ENCODE data around the gene CCDC188. TPM values are rescaled to one million over a fixed set of nuclear protein-coding genes. Genes with fewer than 3 reads are reported as not detected.

The CCDC188 gene
- total and polyA plus RNA-seq, 2 donors (not counting 1 experiment from before 2014, with no cell fraction given): 0.33 to 0.59 TPM

DNA sequence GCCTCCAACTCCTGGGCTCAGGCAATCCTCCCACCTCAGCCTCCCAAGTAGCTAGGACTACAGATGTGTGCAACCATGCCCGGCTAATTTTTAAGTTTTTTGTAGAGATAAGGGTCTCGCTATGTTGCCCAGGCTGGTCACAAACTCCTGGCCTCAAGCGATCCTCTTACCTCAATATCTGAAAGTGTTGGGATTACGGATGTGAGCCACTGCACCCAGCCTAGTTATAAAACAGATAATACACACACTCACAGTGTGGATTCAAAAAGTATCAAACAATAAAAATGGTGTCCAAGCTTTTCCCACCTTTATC is 377 bp upstream of the CCDC188 start:
- no peaks in the 10 kb centered on the region for H3K27me3 ChIP-seq (ENCODE audit: control insufficient read depth, insufficient read depth, low read length)
- no peaks in the 10 kb centered on the region for H3K4me1 ChIP-seq (ENCODE audit: control insufficient read depth, extremely low read depth, insufficient read depth, low read length)
- H3K9ac ChIP-seq (ENCODE audit: insufficient read depth, low read length): no peak overlapping the region
- H3K4me2 ChIP-seq (ENCODE audit: extremely low read depth, insufficient read depth, low read length): no peak overlapping the region
- H4K20me1 ChIP-seq (ENCODE audit: control insufficient read depth, extremely low read depth, insufficient read depth, low read length): no peaks in the 10 kb centered on the region
- DNase-seq (ENCODE audit: low read depth in 2 of 2): no peak
- TF ChIP-seq, protein P1, sequence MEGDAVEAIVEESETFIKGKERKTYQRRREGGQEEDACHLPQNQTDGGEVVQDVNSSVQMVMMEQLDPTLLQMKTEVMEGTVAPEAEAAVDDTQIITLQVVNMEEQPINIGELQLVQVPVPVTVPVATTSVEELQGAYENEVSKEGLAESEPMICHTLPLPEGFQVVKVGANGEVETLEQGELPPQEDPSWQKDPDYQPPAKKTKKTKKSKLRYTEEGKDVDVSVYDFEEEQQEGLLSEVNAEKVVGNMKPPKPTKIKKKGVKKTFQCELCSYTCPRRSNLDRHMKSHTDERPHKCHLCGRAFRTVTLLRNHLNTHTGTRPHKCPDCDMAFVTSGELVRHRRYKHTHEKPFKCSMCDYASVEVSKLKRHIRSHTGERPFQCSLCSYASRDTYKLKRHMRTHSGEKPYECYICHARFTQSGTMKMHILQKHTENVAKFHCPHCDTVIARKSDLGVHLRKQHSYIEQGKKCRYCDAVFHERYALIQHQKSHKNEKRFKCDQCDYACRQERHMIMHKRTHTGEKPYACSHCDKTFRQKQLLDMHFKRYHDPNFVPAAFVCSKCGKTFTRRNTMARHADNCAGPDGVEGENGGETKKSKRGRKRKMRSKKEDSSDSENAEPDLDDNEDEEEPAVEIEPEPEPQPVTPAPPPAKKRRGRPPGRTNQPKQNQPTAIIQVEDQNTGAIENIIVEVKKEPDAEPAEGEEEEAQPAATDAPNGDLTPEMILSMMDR (conservative IDR thresholded peaks at IDR 0.05 in 1 of 2, IDR thresholded peaks at IDR 0.05 in 1 of 2; ENCODE audit: low read depth in 1 of 2, low read length in 2 of 2): no peak
- TF ChIP-seq EZH2 (IDR thresholded peaks at IDR 0.05; ENCODE audit: low read length, missing control alignments): no peak
- no peaks in the 10 kb centered on the region for H3K36me3 ChIP-seq (ENCODE audit: control insufficient read depth, insufficient read depth, low read length)
- no peaks in the 10 kb centered on the region for H3K79me2 ChIP-seq (ENCODE audit: control insufficient read depth, insufficient read depth, low read length)
- no peaks in the 10 kb centered on the region for H3K9me3 ChIP-seq (ENCODE audit: control insufficient read depth, insufficient read depth, low read depth, low read length)
- no peak overlapping the region for H3K4me3 ChIP-seq (replicated peaks in 1 of 4; ENCODE audit: control extremely low read depth in 1 of 4, insufficient read depth in 1 of 4, low read depth in 3 of 4, low read length in 4 of 4)
- no peak overlapping the region for H2AFZ ChIP-seq (ENCODE audit: low read length)
- no peak overlapping the region for H3K27ac ChIP-seq (ENCODE audit: insufficient read depth, low read length)

DNA sequence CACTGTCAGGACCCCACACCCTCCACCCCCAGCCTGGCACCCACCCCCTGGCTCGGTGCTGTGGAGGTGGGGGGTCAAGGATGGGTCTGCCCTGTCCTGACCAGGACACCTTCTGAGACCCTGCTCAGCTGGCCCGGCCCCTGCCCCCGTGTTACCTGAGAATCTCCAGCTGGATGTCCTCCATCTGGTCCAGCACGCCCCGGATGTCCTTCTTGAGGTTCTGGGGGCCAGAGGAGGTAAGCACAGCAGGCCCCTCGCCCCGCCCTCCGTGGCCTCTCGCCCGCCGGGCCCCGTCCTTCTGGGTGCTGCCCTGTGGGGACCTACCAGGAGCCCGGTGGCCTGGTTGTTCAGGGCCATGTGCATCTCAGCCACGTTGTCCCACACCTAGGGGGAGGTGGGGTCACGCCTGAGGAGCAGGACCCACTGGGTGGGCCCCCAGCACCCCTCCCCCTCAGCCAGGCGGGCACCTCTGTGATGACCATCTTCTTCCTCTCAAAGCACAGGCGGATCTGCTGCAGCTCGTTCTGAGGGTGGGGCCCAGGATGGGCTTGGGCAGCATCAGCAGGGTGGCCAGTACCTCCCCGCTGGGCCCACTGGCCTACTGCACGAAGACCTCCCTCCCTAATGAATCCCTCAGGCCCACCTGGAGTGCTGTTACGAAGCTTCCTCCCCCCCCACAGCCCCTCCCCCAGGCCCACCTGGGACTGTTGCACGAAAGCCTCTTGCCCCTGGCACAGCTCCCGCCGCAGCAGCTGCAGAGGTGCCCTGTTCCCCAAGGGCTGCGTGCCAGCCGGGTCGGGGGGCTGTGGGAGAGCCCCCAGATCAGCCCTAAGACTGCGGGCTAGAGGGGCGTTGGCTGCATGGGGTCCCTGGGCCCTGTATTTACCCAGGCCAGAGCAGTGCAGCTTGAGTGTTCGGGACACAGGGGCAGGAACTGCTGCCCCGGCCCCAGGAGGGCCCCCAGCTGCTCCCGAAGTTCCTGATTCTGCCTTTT is 1.3 kb downstream of the CCDC188 start:
- Histone ChIP-seq H2AFZ (ENCODE audit: low read length) (no peak overlapping the region), H3K36me3 (ENCODE audit: control insufficient read depth, insufficient read depth, low read length) (peaks cover 3% of the 10 kb centered on the region)
- no peak for DNase-seq (ENCODE audit: low read depth in 2 of 2)

DNA sequence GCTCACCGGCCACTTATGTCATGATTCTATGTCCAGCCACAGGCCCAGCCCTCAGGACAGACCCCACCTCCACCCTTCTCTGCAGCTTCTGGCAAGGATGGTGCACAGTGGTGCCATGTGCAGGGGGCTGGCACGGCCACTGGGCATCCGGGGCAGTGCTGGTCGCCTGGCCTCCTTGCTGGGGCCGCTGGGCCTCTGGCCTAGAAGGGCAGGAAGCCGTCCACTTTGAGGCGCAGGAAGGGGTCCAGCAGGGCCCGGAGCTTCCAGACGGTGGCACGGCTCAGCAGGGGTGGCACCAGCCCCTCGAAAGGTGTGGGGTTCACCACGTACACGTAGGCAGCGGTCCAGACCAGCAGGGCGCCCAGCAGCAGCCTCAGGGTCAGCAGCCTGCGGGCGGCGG is 2.4 kb downstream of the CCDC188 start:
- DNase-seq (ENCODE audit: low read depth in 2 of 2): no peak
- Histone ChIP-seq H2AFZ (ENCODE audit: low read length) (no peak overlapping the region), H3K36me3 (ENCODE audit: control insufficient read depth, insufficient read depth, low read length) (peaks cover 7% of the 10 kb centered on the region), H3K4me2 (ENCODE audit: extremely low read depth, insufficient read depth, low read length) (no peak overlapping the region), H3K9me3 (ENCODE audit: control insufficient read depth, insufficient read depth, low read depth, low read length) (no peaks in the 10 kb centered on the region), H3K9ac (ENCODE audit: insufficient read depth, low read length) (no peak overlapping the region), H3K27me3 (ENCODE audit: control insufficient read depth, insufficient read depth, low read length) (no peaks in the 10 kb centered on the region), H3K4me3 (replicated peaks in 1 of 4; ENCODE audit: control extremely low read depth in 1 of 4, insufficient read depth in 1 of 4, low read depth in 3 of 4, low read length in 4 of 4) (no peak overlapping the region), H3K79me2 (ENCODE audit: control insufficient read depth, insufficient read depth, low read length) (no peaks in the 10 kb centered on the region), H3K4me1 (ENCODE audit: control insufficient read depth, extremely low read depth, insufficient read depth, low read length) (no peaks in the 10 kb centered on the region), H3K27ac (ENCODE audit: insufficient read depth, low read length) (no peak overlapping the region), H4K20me1 (ENCODE audit: control insufficient read depth, extremely low read depth, insufficient read depth, low read length) (no peaks in the 10 kb centered on the region)
- TF ChIP-seq, protein P1 (conservative IDR thresholded peaks at IDR 0.05 in 1 of 2, IDR thresholded peaks at IDR 0.05 in 1 of 2; ENCODE audit: low read depth in 1 of 2, low read length in 2 of 2): no peak
- TF ChIP-seq EZH2 (IDR thresholded peaks at IDR 0.05; ENCODE audit: low read length, missing control alignments): no peak

More for the DNA sequence above, 1.3 kb downstream of the CCDC188 start:
- no peaks in the 10 kb centered on the region for H3K9me3 ChIP-seq (ENCODE audit: control insufficient read depth, insufficient read depth, low read depth, low read length)
- no peak overlapping the region for H3K9ac ChIP-seq (ENCODE audit: insufficient read depth, low read length)
- H3K27ac ChIP-seq (ENCODE audit: insufficient read depth, low read length): no peak overlapping the region
- H3K4me3 ChIP-seq (replicated peaks in 1 of 4; ENCODE audit: control extremely low read depth in 1 of 4, insufficient read depth in 1 of 4, low read depth in 3 of 4, low read length in 4 of 4): no peak overlapping the region
- no peaks in the 10 kb centered on the region for H3K4me1 ChIP-seq (ENCODE audit: control insufficient read depth, extremely low read depth, insufficient read depth, low read length)
- H4K20me1 ChIP-seq (ENCODE audit: control insufficient read depth, extremely low read depth, insufficient read depth, low read length): no peaks in the 10 kb centered on the region
- no peaks in the 10 kb centered on the region for H3K79me2 ChIP-seq (ENCODE audit: control insufficient read depth, insufficient read depth, low read length)
- no peak overlapping the region for H3K4me2 ChIP-seq (ENCODE audit: extremely low read depth, insufficient read depth, low read length)
- no peak for TF ChIP-seq EZH2 (IDR thresholded peaks at IDR 0.05; ENCODE audit: low read length, missing control alignments)
- TF ChIP-seq, protein P1 (conservative IDR thresholded peaks at IDR 0.05 in 1 of 2, IDR thresholded peaks at IDR 0.05 in 1 of 2; ENCODE audit: low read depth in 1 of 2, low read length in 2 of 2): no peak
- H3K27me3 ChIP-seq (ENCODE audit: control insufficient read depth, insufficient read depth, low read length): no peaks in the 10 kb centered on the region

Measured in fibroblast of lung (primary cell).